Hepatocyte (in vitro differentiated cells): Measurements from ENCODE around the gene ZFX.

ENCODE experiments used
- EZH2 ChIP-seq: fragments of 200-600 bp; sonication (generic); IDR thresholded peaks from 2 replicates; pipeline ENCODE4 v1.6.1; 2016; ENCODE audit warnings: antibody characterized with exemption, mild to moderate bottlenecking, borderline replicate concordance
- EZH2phosphoT487 ChIP-seq: fragments of 200-600 bp; sonication (generic); IDR thresholded peaks from one replicate; pipeline ENCODE4 v1.6.1; 2018; ENCODE audit warnings: antibody characterized with exemption, mild to moderate bottlenecking, low read depth, moderate library complexity; ENCODE audit not compliant: unreplicated experiment, severe bottlenecking
- TF ChIP-seq, protein P1 (sequence below): fragments of 200-600 bp; sonication (generic); IDR thresholded peaks from 2 replicates; pipeline ENCODE4 v1.5.1; 2016; ENCODE audit warnings: antibody characterized with exemption, mild to moderate bottlenecking; ENCODE audit not compliant: poor library complexity

DNA sequence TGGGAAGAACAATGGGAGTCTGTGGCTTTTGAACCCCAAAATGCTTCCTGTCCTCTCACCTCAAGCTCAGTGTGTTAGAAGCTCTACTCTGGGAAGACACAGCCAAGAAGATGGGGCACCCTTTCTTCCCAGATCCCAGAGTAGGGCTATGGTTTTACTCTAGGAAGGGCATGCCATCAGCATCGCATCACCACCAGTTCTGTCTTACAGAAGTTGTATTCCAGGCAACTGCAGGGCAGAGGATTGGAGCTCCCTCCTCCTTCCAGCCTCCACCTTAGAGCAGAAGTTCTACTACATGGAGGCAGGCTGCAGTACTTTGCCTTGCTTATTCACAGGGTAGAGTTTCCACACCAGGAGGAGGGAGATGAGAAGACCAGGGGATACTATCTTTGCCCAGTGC, 18.1 kb upstream of the ZFX start:
- TF ChIP-seq, protein P1, sequence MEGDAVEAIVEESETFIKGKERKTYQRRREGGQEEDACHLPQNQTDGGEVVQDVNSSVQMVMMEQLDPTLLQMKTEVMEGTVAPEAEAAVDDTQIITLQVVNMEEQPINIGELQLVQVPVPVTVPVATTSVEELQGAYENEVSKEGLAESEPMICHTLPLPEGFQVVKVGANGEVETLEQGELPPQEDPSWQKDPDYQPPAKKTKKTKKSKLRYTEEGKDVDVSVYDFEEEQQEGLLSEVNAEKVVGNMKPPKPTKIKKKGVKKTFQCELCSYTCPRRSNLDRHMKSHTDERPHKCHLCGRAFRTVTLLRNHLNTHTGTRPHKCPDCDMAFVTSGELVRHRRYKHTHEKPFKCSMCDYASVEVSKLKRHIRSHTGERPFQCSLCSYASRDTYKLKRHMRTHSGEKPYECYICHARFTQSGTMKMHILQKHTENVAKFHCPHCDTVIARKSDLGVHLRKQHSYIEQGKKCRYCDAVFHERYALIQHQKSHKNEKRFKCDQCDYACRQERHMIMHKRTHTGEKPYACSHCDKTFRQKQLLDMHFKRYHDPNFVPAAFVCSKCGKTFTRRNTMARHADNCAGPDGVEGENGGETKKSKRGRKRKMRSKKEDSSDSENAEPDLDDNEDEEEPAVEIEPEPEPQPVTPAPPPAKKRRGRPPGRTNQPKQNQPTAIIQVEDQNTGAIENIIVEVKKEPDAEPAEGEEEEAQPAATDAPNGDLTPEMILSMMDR: no peak
- no peak for TF ChIP-seq EZH2
- no peak for TF ChIP-seq EZH2phosphoT487
